Adrenal gland (tissue), 12 donors: Measurements from ENCODE around the gene USP22. TPM values are rescaled to one million over a fixed set of nuclear protein-coding genes. Genes with fewer than 3 reads are reported as not detected.

Experiments
- DNase-seq, 7 donors: peaks; one replicate each; pipeline ENCODE4 v3.0.0-alpha.2; 2019 to 2020
- H3K27ac ChIP-seq, 5 donors: fragments of 200-600 bp; sonication (generic) in 4 of 5; 1 replicate in 3 of 5; 2 replicates in 2 of 5; pipeline versions ENCODE4 v1.5.1 to v1.8.0; 2016 to 2020; ENCODE audit warnings: mild to moderate bottlenecking in 1 of 5
- H3K27me3 ChIP-seq: fragments of 200-600 bp; 2 replicates; pipeline ENCODE4 v1.8.0; 2021
- H3K36me3 ChIP-seq, 2 donors: fragments of 200-600 bp; replicated peaks in 1 of 2; 1 replicate in 1 of 2; 2 replicates in 1 of 2; pipeline versions ENCODE4 v1.5.1 to v1.8.0; 2018 to 2022
- H3K4me1 ChIP-seq, 2 donors: fragments of 200-600 bp; replicated peaks in 1 of 2; 1 replicate in 1 of 2; 2 replicates in 1 of 2; pipeline versions ENCODE4 v1.5.1 to v1.8.0; 2018 to 2021
- H3K4me3 ChIP-seq, 4 donors: fragments of 200-600 bp; sonication (generic) in 3 of 4; one replicate each; pipeline ENCODE4 v1.5.1; 2016 to 2018
- H3K9me3 ChIP-seq, 3 donors: fragments of 200-600 bp; sonication (generic) in 1 of 3; replicated peaks in 1 of 3; 1 replicate in 2 of 3; 2 replicates in 1 of 3; pipeline versions ENCODE4 v1.5.1 to v1.8.0; 2016 to 2021
- POLR2A ChIP-seq, 2 donors: fragments of 450-650 bp; IDR thresholded peaks; one replicate each; pipeline ENCODE4 v1.6.1; 2017; ENCODE audit warnings: antibody characterized with exemption in 2 of 2, mild to moderate bottlenecking in 2 of 2, moderate library complexity in 1 of 2
- WGBS, 4 donors: extraction: QIAGEN DNeasy Blood & Tissue Kit in 2 of 4; methylation state at CpG; one replicate each; pipeline versions ENCODE4 v1.1.5 to v1.1.7; 2013 to 2017; 5-methylcytosine and 5-hydroxymethylcytosine counted together
- intact Hi-C, 2 donors: fragments of 100-400 bp; cut with DNase I; formaldehyde crosslinking; loops; one replicate each; pipeline versions ENCODE4 v1.14.1 to v1.15.0; 2022 to 2023
- polyA plus RNA-seq, 3 donors: library from polyadenylated mRNA; stranded (reverse); fragments of 200-250 nt in 2 of 3; fragments of 350-450 nt in 1 of 3; fragmentation: Illumina TruSeq in 1 of 3; extraction: RNeasy Lipid Tissue Mini Kit (QIAGEN cat#74804) in 1 of 3; gene quantifications; one replicate each; pipeline ENCODE4 v1.2.3, GENCODE V29; 2013 to 2014
- total RNA-seq, 9 donors: library from RNA; depleted of rRNA in 4 of 9; stranded (reverse); fragments of >200 nt in 4 of 9; fragments of 120-200 nt in 1 of 9; fragmentation: NEBNext Ultra II Directional in 1 of 9; extraction: Animal tissue kit (Norgen Biotek cat#: 25700) in 1 of 9; gene quantifications; one replicate each; pipeline versions ENCODE4 v1.1.0 to v1.2.4, GENCODE V29; 2013 to 2023
- TF ChIP-seq, protein P1 (sequence below), 6 experiments: fragments of 450-650 bp in 4 of 6; fragments of 200-600 bp in 2 of 6; sonication (generic) in 1 of 6; IDR thresholded peaks; 1 replicate in 5 of 6; 2 replicates in 1 of 6; pipeline versions ENCODE4 v1.5.1 to v1.8.0; 2016 to 2021; ENCODE audit warnings: antibody characterized with exemption in 6 of 6, mild to moderate bottlenecking in 2 of 6, moderate library complexity in 1 of 6
- donor health status: healthy with polysubstance abuse.
- donor health status: Bipolar disorder and iron deficiency.
- donor health status: DM: yes; HTN: yes; CAD: no.
- donor health status: DM: no; HTN: no; CAD: no.
- donor health status: DM: no; HTN: no; CAD: no.
- donor health status: DM: yes; HTN: yes; CAD: no.

Gene USP22
- total and polyA plus RNA-seq, 12 donors, result 43.0 to 250 (median 223) TPM

DNA sequence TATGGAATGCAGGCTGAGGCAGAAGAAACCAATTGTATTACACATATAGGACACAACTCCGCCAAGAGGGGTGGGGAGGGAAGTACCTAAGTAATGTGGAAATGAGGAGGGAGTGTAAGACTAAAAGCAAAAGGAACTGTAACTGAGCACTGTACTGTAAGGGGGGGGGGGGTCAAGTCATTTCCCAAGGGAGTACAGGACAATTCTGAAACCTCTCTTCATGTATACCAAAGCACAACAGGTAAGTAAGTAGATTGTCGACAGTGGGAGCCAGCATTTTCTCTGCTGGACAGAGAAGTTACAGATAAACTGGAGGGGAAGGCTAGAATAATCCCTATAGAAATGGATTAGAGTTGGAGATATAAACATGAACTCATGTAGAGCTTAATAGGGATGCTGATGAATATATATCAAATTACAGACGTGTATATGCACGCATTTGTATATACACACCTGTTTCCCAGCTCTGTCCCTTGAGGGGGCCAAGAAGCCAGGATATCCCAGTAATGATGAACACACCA, 6.4 kb downstream of the USP22 start:
- Histone ChIP-seq H3K27me3 (no peaks in the 10 kb centered on the region), H3K9me3 (no peaks in the 10 kb centered on the region), H3K36me3 (peaks cover 0 to 6% of the 10 kb centered on the region in 2 donors), H3K27ac (peak overlapping the region in 2 of 5 donors; percentile 29 to 38), H3K4me1 (peaks cover 32 to 89% of the 10 kb centered on the region in 2 donors), H3K4me3 (no peak overlapping the region)
- no peak for TF ChIP-seq POLR2A (IDR thresholded peaks at IDR 0.05)
- TF ChIP-seq, protein P1, sequence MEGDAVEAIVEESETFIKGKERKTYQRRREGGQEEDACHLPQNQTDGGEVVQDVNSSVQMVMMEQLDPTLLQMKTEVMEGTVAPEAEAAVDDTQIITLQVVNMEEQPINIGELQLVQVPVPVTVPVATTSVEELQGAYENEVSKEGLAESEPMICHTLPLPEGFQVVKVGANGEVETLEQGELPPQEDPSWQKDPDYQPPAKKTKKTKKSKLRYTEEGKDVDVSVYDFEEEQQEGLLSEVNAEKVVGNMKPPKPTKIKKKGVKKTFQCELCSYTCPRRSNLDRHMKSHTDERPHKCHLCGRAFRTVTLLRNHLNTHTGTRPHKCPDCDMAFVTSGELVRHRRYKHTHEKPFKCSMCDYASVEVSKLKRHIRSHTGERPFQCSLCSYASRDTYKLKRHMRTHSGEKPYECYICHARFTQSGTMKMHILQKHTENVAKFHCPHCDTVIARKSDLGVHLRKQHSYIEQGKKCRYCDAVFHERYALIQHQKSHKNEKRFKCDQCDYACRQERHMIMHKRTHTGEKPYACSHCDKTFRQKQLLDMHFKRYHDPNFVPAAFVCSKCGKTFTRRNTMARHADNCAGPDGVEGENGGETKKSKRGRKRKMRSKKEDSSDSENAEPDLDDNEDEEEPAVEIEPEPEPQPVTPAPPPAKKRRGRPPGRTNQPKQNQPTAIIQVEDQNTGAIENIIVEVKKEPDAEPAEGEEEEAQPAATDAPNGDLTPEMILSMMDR (IDR thresholded peaks at IDR 0.05), result no peak
- intact Hi-C loops, result no loop called here
- WGBS, 4 donors, result 63 to 75% (median 67%) methylated on average over 4 of the region's 4 CpGs
- DNase-seq, result no peak

DNA sequence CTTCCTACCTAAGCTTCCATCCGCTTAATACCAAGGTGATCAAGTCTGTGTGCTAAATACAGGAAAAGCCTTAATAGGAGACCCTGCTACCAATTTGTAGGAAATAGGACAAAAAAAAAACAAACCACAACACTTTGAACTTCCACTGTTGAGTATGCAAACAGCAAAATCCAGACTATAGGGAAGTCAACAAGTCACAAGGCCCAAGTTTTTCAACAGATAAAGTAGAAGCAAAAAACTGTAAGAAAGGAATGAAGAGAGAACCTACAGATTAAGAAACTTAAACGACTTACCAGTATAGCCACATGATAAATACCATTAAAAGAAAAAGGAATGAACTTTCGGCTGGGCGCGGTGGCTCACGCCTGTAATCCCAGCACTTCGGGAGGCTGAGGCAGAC, 7.4 kb downstream of the USP22 start:
- Histone ChIP-seq H3K27ac (peak overlapping the region in 3 of 5 donors; percentile 46 to 83 (median 67)), H3K4me1 (peaks cover 26 to 97% of the 10 kb centered on the region in 2 donors), H3K27me3 (no peaks in the 10 kb centered on the region), H3K36me3 (peaks cover 0 to 6% of the 10 kb centered on the region in 2 donors), H3K4me3 (peak overlapping the region in 1 of 4 donors; percentile 17), H3K9me3 (no peaks in the 10 kb centered on the region)
- TF ChIP-seq, protein P1 (IDR thresholded peaks at IDR 0.05), result no peak
- TF ChIP-seq POLR2A (IDR thresholded peaks at IDR 0.05), result no peak
- no peak for DNase-seq
- intact Hi-C loops, result no loop called here
- 72 to 80% (median 77%) methylated on average over 7 of the region's 7 CpGs for WGBS, 4 donors

DNA sequence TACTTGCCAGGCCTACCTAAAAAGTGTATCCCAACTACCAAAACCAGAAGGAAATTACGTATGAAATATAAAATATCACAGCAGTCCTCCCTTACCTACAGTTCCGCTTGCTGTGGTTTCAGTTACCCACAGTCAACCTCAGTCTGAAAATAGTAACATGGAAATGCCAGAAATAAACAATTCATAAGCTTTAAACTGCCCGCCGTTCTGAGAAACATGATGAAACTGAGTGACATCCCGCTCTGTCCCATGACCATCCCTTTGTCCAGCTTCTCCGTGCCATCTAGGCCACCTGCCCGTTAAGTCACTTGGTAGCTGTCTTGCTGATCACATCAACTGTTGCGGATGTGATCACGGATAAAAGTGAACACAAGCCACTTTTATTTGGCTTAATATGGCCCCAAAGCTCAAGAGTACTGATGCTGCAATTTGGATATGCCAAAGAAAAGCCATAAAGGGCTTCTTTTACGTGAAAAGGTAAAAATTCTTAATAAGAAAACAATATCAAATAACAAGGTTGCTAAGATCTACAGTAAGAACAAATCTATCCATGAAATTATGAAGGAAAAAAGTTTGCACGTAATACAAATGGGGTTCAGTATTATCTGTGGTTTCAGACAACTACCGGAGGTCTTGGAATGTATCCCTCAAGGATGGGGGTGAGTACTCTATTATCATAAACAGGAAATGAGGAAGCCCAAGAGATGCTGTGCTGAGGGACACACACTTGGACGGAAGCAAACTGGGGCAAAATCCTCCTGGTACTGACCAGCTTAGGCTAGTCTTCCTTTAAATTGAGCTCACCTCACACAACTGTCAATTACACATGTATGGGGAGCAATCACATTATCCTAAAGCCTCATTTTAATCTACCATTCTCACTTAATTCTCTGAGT, 8.2 kb downstream of the USP22 start:
- Histone ChIP-seq H3K27me3 (no peaks in the 10 kb centered on the region), H3K36me3 (peaks cover 0 to 6% of the 10 kb centered on the region in 2 donors), H3K4me1 (peaks cover 26 to 97% of the 10 kb centered on the region in 2 donors), H3K9me3 (no peaks in the 10 kb centered on the region), H3K4me3 (peak overlapping the region in 1 of 4 donors; percentile 17), H3K27ac (peak overlapping the region in 4 of 5 donors; percentile 16 to 83 (median 56))
- intact Hi-C loops, result no loop called here
- TF ChIP-seq POLR2A (IDR thresholded peaks at IDR 0.05), result no peak
- TF ChIP-seq, protein P1 (IDR thresholded peaks at IDR 0.05), result no peak
- WGBS, 4 donors, result 19 to 21% (median 20%) methylated on average over 13 of the region's 13 CpGs
- DNase-seq, result peak in 3 of 7 donors; percentile 60 to 71 (median 63)

DNA sequence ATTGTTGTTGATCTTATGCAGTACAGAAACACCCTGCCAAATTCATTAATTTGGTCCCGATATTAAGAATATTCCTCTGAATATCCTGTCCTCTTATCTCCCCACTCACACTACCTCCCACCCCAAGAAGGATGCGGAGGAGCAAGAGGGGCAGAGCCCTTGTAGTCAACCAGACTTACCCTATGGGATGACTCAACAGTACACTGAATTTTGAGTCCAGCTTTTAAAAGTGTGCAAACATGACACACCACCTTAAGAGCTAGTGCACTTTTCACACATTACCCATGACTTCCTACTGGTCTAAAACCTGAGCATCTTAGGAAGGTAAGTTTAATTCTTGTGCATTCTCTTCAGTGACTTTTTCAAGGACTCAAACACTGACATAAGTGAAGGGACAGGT, 9.5 kb downstream of the USP22 start:
- H3K4me3 ChIP-seq, result no peak overlapping the region
- TF ChIP-seq POLR2A (IDR thresholded peaks at IDR 0.05), result no peak
- TF ChIP-seq, protein P1 (IDR thresholded peaks at IDR 0.05), result no peak
- H3K27me3 ChIP-seq, result no peaks in the 10 kb centered on the region
- peaks cover 0 to 7% of the 10 kb centered on the region in 2 donors for H3K36me3 ChIP-seq
- peak in 1 of 7 donors; percentile 14 for DNase-seq
- WGBS, 4 donors, result 59 to 61% (median 60%) methylated on average over 2 of the region's 2 CpGs
- no peaks in the 10 kb centered on the region for H3K9me3 ChIP-seq
- intact Hi-C loops, result no loop called here
- H3K4me1 ChIP-seq, result peaks cover 34 to 98% of the 10 kb centered on the region in 2 donors
- H3K27ac ChIP-seq, result peak overlapping the region in 1 of 5 donors; percentile 83
